ENCODE measurements around the gene DNAH2.

- no peak for TF ChIP-seq ESRRA (CRISPR knock-in tag; IDR thresholded peaks at IDR 0.05; ENCODE audit: borderline replicate concordance)
- no peak for TF ChIP-seq CTCF (IDR thresholded peaks at IDR 0.05)
- no peak for TF ChIP-seq FOXJ3 (CRISPR knock-in tag; IDR thresholded peaks at IDR 0.05; ENCODE audit: borderline replicate concordance)
- TF ChIP-seq TCF7 (CRISPR knock-in tag; IDR thresholded peaks at IDR 0.05; ENCODE audit: low read depth): no peak
- no peak for TF ChIP-seq E2F1 (CRISPR knock-in tag; IDR thresholded peaks at IDR 0.05)
Observed at GRCh38 chr17:7809086-7809790, 91.7 kb downstream of the DNAH2 start.
